NCI-H510A treated with DMSO at 0.1 percent for 48 hours (cell line): ENCODE measurements around the gene INTS1.

ENCODE experiments used
- DNase-seq: peaks from one replicate; lab custom pipeline; 2025; lab: John Stamatoyannopoulos, UW

The INTS1 gene

DNA sequence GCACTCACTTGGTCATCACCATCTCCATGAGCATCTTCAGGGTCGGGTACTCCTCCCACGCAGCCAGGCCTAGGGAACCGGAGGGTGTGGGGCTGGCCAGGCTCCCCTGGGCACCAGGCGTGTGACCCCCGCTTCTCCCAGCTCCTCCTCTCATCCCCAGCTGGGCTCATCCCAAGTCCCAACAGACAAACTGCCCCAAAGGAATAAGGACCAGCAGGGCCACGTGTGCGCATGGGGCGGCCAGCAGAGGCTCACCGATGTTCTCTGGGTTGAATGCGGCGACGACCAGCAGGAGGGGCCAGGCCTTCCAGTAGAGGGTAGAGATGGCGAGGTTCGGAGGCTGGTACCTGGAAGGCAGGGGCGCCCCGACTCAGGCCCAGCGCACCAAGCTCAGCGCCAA lies 14.9 kb downstream of the INTS1 start:
- DNase-seq: no peak

DNA sequence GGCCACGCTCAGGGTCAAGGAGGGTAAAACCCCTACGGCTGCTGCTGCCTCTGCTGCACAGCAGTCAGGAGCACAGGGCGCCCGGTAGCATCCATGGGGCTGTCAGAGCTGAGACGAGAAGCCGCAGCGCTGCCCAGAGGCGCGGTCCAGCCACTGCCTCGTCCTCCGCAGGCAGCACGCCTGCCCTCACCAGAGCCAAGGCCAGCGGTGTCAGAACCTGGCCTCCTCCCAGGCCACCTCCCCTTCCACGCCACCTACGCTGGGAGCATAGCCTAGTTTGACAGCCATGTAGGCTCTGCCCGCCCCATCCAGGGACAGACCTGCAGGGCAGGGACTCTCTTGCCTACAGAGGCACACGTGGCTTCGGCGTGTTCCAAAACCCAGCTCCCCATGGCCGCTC lies 16.2 kb downstream of the INTS1 start:
- no peak for DNase-seq

DNA sequence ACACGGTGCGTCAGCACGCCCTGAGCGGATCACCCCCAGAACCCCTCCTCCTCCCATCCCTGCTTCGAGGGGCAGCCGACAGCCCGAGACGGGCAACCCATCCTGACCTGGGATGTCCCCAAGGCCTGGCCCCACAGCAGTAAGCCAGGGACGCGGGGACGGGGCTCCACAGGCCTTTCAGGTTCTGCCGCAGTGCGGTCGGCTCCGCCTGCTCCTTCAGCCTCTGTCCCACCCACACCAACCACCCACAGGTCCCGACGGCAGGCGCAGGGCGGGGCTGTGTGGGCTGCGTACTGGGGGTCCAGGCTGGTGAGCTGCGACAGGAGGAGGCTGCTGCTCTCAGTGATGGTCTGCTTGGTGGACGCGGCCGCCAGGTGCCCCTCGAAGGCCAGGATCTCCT lies 16.7 kb downstream of the INTS1 start:
- no peak for DNase-seq

DNA sequence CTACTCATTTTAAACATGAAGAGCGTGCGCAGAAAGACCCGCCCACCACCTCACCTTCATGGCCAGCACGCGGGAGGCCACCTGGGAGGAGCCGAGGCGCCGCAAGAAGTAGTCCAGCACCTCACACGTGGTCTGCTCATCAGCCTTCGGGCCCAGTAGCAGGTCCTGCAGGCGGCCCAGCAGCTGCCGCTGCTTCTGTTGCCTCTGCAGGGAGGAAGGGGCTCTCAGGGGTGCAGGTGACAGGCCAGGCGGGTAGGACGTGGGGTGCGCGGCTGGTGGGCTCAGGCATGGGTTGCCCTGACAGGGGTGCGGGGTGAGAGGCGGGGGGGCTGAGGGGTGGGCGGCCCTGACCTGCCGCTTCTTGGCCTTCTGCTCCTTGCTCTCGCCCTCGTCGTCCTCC lies 17.6 kb downstream of the INTS1 start:
- no peak for DNase-seq

DNA sequence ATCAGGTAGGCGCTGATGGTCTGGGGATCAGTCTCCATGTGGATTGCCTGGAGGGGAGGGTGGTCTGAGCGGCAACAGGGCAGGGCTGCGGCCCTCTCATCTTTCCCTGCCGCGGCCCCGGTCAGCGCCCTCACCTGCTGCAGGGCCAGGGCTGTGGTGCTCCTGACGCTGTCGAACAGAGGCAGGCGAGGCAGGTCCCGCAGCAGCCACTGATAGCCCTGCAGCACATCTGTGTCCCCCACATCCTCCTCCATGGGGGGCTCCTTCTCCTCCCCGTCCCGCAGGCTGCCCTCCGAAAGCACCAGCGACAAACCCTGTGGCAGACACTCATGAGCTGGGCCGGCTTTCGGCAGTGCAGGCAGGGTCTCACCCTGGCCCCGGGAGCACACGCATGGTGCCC lies 19.0 kb downstream of the INTS1 start:
- DNase-seq: no peak

DNA sequence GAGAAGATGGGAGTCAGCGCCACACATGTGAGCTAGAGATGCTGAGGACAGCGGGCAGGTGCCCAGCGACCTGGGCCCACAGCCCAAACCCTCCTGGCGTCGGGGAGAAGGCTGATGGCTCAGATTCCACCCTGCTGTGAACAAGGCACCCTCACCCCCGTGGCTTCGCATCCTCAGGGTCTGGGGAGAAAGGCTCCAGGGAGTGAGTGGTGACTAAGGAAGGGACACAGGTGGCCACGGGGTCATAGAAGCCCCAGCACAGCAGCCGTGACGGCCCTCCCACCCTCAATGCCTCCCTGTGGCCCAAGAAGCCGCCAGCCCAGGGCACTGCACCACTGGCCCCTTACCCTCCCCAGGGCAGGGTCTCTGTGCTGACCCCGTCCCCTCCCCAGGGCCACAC lies 19.6 kb downstream of the INTS1 start:
- DNase-seq: no peak

DNA sequence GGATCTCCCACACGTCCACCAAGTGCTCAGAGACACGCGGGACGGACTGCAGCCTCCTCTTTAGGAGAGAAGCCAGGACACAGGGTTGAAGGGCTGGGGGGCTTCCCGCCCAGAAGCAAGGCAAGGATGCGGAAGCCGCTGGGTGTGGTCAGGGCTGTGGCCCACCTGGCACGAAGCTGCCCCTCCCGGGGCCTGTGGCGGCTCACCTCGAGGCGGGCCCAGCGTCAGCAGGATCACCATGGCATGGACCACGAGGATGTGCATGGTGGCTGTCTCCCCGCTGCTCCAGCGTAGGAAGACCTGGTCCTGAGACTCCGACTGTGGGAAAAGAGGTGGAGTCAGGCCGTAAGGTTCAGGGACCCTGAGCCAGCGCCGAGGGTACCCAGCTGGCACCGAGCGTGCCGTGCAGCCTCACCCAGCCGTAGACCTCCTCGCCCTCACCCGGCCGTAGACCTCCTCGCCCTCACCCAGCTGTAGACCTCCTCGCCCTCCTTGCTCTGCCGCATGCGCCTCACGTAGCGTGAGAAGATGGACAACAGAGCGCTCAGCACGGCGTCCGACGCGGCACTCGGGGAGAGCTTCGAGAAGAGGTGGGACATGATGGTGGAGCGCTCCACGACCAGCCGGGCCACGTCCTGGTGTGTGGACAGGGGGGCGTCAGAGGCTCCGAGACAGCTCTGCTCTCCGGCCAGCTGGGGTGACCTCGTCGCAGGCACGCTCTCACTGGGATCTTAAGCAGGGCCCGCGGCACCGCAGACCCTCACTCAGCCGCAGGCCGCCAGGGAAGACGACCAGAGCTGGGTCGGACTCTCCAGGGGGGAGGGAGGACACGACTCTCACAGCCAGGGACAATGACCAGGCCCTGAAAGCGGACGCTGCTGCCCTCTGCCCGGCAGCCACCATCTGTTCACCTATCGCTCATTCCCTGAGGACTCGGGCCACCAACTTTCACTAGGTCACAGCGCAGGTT lies 20.4 kb downstream of the INTS1 start:
- DNase-seq: no peak

DNA sequence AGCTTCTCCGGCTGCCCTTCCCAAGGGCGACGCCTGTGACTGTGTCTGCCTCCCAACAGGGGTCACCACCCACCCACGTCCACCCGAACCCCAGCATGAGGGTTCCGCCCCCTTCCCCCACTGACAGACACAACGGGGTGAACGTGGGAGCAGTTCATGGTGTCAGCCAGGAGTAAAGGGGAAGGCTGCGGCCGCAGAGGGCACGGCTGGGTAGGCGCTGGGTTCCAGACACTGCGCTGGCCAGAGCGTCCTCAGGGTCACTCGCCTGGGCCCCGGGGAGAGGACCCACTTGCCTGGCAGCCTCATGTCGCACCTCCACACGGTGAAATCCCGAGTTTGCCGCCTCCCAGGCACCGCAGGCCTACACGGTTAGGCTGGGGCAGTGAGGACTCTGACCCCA lies 21.1 kb downstream of the INTS1 start:
- DNase-seq: no peak

DNA sequence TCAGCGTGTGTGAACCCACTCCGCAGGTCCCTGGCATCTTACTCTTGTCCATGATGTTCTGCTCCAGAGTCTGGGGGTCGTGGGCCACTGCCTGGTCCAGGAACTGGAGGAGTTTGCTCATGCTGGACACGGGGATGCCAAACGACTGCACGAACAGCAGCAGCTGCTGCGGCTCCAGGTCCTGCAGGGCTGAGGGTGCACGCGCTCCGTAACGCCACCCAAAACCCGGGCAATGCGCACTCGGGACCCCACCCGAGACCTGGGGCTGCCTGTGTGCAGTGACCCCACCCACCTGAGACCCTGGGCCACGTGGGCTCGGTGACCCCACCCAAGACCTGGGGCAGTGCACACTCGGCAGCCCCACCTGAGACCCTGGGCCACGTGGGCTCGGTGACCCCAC lies 22.9 kb downstream of the INTS1 start:
- DNase-seq: no peak

DNA sequence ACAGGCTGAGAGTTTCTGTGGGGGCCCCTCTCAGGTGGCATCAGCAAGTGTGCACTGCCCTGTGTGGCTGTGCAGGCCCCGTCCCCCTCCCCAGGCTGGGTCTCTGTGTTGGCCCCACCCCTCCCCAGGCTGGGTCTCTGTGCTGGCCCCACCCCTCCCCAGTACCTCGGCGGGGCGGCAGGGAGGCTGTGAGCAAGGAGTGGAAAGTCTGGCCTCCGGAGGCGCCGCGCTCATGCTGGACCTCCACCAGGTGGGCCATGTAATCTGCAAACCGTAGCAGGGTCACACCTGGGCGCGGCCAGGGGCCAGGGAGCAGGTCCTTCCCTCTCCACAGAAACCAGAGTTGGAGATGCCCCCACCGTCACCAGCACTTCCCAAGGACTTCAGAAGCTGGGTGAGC lies 23.5 kb downstream of the INTS1 start:
- no peak for DNase-seq

DNA sequence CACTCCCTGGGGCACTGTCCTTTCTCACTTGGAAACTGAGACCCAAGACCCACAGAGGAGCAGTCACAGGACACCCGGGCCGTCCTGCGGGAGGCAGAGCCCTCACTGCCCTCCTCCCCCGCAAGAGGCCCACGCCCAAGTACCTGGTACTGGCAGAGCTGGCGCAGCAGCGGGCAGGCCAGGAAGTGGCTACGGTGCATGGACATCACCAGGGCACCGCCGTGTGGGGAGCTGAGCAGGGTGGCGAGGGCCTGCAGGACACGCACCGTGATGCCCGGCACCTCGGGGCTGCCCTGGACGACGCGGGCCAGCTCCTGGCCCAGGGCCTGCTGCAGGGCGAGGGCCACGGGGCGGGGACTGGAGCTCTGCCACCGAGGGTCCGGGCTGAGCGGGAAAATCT lies 24.9 kb downstream of the INTS1 start:
- DNase-seq: no peak

DNA sequence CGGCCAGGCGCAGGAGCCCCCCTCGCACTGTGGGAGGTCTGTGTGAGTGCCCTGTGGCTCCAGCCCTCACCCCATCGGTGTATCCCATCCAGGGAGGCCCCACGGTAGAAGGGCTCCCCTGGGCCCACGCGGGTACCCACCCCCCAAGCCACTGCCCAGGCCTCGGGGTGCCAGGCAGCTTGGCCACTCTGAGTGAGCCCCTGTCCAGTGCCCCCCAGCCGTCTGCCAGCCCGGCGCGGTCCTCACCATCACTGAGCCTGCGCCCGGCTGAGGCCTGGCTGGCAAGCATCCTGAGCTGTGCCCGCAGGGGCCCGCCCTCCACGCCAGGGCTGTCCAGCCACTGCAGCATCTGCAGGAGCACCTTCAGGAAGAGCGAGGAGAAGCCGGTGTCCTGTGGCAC lies 25.7 kb downstream of the INTS1 start:
- DNase-seq: no peak

DNA sequence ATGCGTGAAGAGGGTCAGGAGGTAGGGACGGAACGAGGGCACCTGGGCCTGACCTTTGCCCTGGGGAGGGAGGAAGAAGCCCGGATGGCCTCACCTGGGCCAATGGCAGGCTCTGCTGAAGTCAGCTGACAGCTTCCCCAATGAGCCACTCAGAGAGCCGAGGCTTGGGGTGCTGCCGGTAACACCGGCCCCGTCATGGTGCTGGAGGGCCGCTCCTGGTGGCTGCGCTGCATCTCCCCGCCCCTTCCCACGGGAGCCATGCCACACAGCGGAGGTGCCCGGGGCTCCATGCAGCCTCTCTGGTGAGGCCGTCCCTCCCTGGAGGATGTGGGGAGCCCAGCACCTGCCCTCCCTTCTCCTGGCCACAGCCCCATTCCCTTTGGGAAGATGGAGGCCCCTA lies 27.3 kb downstream of the INTS1 start:
- DNase-seq: no peak

DNA sequence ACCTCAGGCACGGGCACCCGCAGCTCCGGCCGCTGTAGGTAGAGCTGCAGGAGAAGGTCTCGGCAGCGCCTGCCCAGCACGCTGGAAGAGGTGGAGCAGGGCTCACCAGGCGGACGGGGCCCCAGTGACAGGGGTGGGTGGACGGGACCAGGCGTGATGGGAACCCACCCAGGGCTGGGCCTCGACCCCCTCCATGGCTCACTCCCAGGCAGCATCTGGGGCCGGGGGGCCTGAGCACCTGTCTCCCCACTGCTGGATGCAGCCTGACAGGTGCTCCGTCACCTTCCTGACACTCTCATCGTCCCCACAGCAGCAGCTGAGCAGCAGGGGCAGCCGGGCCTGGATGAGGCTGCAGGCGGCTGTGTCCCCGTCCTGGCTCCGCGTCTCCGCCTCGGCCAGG lies 28.2 kb downstream of the INTS1 start:
- no peak for DNase-seq

DNA sequence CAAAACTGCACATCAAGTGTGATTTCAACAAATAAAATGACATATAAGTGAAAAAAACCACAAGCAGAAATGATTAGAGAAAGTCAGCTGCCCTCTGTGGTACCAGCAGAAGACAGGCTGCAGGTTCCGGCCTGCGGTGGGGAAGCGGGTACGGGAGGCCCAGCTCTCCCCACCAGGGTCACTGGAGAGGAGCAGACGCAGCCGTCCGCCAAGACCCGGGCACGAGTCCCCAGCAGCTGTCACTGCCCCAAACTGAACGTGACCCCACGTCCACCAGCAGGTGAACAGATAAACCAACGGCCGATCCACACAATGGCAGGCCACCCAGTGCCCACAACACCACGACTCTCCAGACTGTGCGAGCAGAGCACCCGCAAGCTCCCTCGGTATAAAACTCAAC lies 28.8 kb downstream of the INTS1 start:
- DNase-seq: no peak

DNA sequence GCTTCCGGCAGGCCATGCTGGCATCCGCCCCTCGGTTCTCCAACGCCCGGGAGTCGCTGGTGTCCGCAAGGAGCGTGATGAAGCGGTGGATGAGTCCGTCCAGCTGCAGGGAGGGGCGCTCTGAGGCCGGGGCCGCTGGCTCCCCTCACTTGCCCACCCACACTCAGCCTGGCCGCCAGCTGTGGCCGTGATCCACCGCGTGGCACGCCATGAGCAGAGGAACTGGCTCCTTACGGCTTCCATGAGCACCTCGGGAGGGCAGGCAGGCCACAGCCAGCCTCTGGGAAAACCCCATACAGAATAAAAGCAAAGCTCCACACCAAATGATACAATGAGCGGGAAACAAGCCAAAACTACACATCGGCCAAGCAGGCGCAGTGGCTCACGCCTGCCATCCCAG lies 29.5 kb downstream of the INTS1 start:
- DNase-seq: no peak

DNA sequence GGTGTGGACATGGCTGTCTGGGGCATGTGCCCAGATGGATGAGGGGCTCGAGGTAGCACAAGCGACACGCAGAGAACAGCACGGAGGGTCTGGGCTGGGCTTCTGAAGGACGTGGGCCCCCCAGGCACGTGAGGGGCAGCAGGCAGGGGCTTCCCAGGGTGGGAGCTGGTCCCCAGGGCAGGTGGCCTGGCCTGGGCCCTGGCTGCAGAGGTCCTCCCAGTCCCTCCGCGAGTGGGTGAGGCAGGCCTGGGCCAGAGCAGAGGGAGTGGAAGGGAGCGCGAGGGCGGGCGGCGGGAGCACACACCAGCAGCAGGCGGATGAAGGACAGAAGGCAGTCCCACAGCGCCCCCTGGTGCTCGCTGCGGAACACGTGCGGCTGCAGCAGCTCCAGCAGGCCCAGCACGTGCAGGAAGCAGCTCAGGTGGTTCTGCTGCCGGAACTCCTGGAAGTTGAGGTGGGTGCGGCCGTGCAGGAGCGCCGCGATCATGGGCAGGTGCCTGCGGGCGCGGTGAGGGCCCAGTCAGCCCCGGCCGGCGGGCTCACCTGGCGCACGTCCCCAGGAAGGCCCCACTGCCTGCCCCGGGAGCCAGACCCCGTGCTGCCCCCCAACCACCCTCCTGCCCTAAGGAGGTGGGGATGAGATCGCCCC lies 30.2 kb downstream of the INTS1 start:
- DNase-seq: peak; percentile 93

DNA sequence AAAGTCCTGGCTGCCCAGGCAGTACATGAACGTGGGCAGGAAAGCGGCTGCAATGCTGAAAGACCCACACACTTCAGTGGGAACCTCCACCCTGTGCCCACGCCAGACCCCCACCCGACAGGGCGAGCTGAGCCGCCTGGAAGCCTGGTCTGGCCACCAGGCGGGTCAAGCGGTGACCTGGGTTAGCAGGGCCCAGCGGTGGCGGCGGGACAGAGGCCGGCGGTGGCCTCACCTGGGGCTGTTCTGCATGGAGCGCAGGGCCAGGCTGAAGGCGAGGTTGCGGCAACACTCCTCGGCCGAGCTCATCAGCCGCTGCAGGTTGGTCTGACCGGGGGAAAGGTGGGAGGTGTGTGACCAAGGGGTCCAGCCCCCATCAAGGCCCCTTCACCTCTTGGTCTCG lies 33.3 kb downstream of the INTS1 start:
- no peak for DNase-seq

DNA sequence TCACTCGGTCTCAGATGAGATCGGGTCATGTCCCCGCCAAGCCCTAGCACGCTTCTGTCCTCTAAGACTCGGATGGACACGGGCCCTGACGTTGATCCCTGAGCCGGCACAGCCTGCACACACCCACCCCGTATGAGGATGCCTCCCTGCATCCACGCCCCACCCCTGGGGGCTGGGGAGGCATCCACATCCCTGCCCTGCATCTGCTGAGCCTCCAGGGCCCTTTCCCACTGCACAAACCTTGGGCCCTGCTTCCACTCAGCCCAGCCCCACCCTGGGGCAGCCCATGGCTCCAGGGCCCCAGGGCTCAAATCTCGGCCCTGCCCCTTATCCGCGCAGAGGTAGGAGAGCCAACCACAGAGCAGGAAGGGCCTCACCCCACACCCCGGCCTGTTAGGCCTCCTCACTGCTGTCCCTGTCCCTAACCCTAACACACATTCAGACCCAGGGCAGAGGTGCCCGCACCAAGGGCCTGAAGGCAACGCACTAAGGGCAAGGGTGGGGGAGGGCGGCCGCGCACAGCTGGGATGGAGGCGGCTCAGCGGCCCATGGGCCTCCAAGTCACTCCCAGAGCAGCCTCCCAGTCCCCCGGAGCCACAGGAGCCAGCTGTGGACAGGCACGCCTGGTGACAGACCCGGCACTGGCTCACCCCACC lies 35.4 kb downstream of the INTS1 start:
- DNase-seq: no peak

DNA sequence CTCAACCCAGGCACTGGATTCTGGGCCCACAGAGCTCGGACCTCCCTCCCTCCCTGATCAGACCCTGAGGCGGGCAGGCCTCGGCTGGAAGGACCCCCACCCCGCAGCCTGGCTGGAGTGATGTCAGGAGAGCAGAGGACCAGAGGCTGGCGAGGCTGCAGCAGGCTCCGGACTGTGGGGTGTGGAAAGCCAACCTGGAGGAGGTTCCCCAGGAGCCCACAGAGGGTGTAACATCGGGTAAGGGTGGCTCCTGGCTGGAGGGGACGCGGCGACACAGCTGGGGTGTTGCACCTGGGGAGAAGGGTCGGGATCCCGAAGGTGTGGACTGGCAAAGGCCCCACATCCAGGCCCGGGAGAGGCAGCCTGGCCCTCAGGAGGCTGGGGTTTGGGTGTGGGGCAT lies 36.0 kb downstream of the INTS1 start:
- no peak for DNase-seq

DNA sequence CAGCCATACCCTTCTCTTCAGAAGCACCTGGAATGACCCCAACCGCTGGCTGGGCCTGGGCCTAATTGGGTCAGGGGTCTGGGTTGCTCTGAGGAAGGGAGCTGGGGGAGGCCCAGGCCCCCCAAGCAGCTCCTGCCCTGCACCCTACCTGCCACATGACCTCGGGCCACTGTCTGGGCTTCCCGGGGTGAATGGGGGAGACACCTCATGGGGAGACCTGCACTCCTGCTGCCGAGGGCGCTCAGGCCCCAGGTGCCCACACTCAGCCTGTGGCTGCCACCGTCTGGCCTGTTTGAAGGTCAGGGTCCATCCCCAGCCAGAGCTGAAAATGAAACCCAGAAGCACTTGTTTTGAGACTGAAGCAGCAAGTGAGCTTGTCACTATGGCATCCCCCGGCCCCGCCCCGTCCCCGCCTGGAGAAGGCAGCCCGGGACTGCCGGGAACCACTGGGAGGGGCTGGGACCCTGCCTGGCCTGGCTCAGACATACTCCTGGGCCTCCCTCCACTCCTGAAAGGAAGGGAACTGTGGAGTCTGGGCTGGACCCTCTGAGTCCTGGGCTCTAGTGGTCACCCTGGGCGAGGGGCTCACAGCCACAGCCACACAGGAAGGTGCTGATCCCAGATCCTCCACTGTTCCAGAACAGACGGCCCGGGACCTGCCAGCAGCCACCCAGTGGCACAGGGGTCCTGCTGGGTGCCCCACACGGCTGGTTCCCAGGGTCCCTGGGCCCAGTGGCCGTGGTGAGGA lies 37.5 kb downstream of the INTS1 start:
- no peak for DNase-seq

DNA sequence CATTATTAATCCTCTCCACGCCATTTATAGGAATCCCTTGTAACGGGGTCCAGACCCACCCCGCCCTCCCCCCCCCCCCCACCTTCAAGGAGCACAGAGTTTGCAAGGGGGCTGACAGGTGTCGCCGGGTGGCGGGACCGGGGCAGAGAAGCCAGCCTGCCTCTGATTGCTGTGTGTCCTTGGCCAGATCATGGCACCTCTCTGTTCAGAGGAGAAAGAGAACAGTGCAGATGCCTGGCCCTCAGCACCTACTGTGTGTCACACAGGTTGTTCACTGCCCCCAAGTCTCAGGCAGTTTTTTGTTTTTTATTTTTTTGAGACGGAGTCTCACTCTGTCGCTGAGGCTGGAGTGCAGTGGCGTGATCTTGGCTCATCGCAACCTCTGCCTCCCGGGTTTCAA lies 39.5 kb downstream of the INTS1 start:
- no peak for DNase-seq
